Right renal cortex interstitium (tissue), 3 donors: Measurements from ENCODE around the gene ZPBP. TPM values are rescaled to one million over a fixed set of nuclear protein-coding genes. Genes with fewer than 3 reads are reported as not detected.

ENCODE experiments used
- DNase-seq, 3 donors: peaks; one replicate each; pipeline ENCODE4 v3.0.0-alpha.2; 2013; ENCODE audit warnings: low read depth in 3 of 3, low spot score in 2 of 3
- polyA plus RNA-seq, 3 donors: library from polyadenylated mRNA; unstranded; fragments of 120-200 nt; gene quantifications; one replicate each; pipeline ENCODE4 v1.2.1, GENCODE V29; 2013; ENCODE audit not compliant: insufficient read length in 3 of 3

The ZPBP gene
- polyA plus RNA-seq, result under 1 TPM; 0.43 to 0.56 (median 0.44) TPM

- peak; percentile 15 to 57 (median 39) for DNase-seq
Observed at GRCh38 chr7:50092579-50093491, at the start of gene ZPBP. TSS of gene ZPBP (minus strand) at chr7:50093246. CDS start at chr7:50093194, 52 bp downstream.

- DNase-seq, result peak in 1 of 3 donors; percentile 21
Observed at GRCh38 chr7:50142425-50143017, 49.5 kb upstream of the ZPBP start.

GRCh38 chr7:50141854-50142253, 48.8 kb upstream of the ZPBP start:
- DNase-seq, result no peak

- DNase-seq, result no peak
Observed at GRCh38 chr7:50141131-50141530, 48.1 kb upstream of the ZPBP start.

- DNase-seq, result no peak
Observed at GRCh38 chr7:50140688-50141087, 47.6 kb upstream of the ZPBP start.

GRCh38 chr7:50138101-50138500, 45.1 kb upstream of the ZPBP start:
- DNase-seq, result no peak

GRCh38 chr7:50125766-50126165, 32.7 kb upstream of the ZPBP start:
- DNase-seq, result no peak

- DNase-seq, result no peak
Observed at GRCh38 chr7:50121286-50121685, 28.2 kb upstream of the ZPBP start.

GRCh38 chr7:50119815-50120637, 27.0 kb upstream of the ZPBP start:
- no peak for DNase-seq

GRCh38 chr7:50112250-50112649, 19.2 kb upstream of the ZPBP start:
- no peak for DNase-seq

GRCh38 chr7:50101873-50102272, 8.8 kb upstream of the ZPBP start:
- no peak for DNase-seq

GRCh38 chr7:50095634-50096033, 2.6 kb upstream of the ZPBP start:
- no peak for DNase-seq

- DNase-seq, result no peak
Observed at GRCh38 chr7:50088463-50089129, 4.5 kb downstream of the ZPBP start.

- DNase-seq, result no peak
Observed at GRCh38 chr7:50085344-50085743, 7.7 kb downstream of the ZPBP start.

- DNase-seq, result no peak
Observed at GRCh38 chr7:50073093-50073492, 20.0 kb downstream of the ZPBP start.

- DNase-seq, result no peak
Observed at GRCh38 chr7:50069613-50070012, 23.4 kb downstream of the ZPBP start.

- DNase-seq, result peak; percentile 41 to 56 (median 56)
Observed at GRCh38 chr7:50068850-50069551, 24.0 kb downstream of the ZPBP start.

GRCh38 chr7:50068026-50068425, 25.0 kb downstream of the ZPBP start:
- DNase-seq, result no peak

- no peak for DNase-seq
Observed at GRCh38 chr7:50062951-50063350, 30.1 kb downstream of the ZPBP start.

GRCh38 chr7:50056131-50056530, 36.9 kb downstream of the ZPBP start:
- DNase-seq, result no peak
